Measurements from ENCODE around the gene OR2H2.

GRCh38 chr6:29631860-29632731, 47.2 kb downstream of the OR2H2 start:
- TF ChIP-seq PPARA (CRISPR knock-in tag; IDR thresholded peaks at IDR 0.05; ENCODE audit: borderline replicate concordance) (no peak), BACH2 (CRISPR knock-in tag; IDR thresholded peaks at IDR 0.05; ENCODE audit: borderline replicate concordance) (no peak), GLIS3 (CRISPR knock-in tag; IDR thresholded peaks at IDR 0.05) (no peak), ESRRG (CRISPR knock-in tag; IDR thresholded peaks at IDR 0.05) (no peak), TSHZ2 (CRISPR knock-in tag; IDR thresholded peaks at IDR 0.05) (no peak)
